Fibroblast of upper back skin (primary cell): ENCODE measurements around the gene PIEZO2.
A peak's percentile ranks its signal among the peaks of the same experiment; 100 is the strongest.

Experiments
- DNase-seq: peaks from one replicate; pipeline ENCODE4 v3.0.0-alpha.2; 2013

PIEZO2 gene

DNA sequence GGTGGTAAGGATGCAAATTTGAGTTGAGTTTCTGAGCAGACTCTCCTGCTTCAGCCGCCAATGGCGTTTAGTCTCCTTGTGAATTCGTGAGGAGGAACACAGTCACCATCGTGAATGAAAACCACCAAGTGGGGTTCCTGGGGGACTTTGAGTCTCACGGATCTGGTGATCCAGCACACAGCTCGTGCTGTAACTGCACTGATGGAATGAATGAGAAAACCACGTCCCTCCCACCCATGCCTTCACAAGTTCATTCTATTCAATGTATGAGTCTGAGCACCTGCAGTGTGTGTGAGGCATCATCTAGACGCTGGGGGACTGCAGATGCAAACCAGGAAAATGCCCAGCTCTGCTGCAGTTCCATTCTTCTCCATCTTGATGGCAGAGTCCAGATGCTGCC is 127.9 kb downstream of the PIEZO2 start:
- no peak for DNase-seq

DNA sequence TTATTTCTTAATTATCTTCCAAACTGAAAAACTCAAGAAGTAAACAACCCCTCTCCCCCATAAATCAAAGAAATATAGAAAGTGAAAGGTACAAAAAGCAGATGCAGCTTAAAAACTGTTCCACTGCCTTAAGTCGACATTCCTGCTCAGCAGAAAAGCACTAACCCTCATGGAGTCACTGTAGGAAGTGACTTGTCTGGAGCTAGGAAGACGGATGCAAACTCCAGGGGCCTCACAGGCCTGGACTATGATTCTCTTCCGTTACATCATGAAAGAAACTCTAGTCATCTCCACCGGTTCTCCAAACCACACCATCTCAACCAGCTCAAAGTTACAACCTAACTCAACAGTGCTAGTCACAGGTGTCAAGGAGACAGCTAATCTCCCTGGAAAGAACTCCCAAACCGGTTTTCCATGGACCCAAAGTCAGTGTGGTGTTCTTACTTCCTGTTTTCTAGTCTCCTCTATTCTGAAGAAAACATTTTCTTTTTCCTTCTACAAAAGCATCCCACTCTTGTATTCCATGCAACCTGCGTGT is 128.4 kb downstream of the PIEZO2 start:
- DNase-seq = no peak

GRCh38 chr18:11020161-11020853 is 129.1 kb downstream of the PIEZO2 start:
- DNase-seq = no peak

DNA sequence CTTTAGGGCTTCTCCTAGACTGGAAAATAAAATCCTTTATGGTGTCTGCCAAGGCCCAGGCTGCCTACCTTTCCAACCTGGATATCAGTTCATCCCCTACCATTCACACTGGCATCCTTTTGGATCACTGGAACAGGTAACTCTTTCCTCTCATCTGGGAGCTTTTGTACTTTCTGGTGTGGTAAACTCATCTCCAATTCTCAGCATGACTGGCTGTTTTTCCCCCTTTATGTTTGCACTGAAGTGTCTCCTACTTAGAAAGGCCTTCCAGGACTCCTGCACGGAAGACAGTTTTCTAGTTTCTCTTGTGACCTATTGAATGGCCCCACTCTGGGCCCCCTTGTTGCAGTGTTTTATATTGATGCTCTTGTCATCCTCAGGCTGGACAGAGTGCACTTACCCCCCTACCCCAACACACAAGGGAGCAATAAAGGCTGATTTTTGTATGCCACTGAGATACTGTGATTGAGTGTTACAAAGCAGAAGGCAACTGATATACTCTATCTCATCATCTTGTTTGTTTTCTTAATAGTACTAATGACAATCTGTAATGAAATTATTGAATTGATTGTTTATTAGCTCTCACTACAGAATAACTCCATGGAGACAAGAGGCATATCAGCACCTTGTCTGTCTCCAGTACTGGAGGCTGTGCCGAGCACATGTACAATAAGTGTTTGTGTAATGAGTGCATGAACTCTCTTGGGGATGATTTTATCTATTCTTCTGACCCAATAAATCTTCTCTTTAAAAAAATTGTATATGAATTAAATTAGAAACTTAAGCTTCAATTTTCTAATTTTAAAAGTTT is 129.9 kb downstream of the PIEZO2 start:
- DNase-seq = no peak

- DNase-seq = no peak
Measured at GRCh38 chr18:11009869-11010268, 139.5 kb downstream of the PIEZO2 start.

DNA sequence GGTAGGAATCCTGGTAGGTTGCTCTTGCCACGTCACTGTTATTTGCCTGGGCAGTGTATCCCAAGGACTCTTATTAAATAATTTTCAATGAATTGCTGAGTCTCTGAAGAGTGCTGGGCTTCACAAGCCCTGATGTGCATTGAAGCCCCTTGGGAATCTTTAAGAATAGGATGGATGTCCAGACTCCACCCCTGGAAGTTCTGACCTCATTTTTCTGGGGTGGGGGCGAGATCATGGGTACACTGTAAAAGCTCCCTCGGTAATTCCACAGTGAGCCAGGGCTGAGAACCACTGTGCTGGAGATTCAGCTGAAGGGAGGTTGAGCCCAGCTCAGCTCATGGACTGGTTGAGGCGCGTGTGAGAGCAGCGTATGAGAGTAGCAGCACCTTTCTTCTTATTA is 140.2 kb downstream of the PIEZO2 start:
- no peak for DNase-seq

DNA sequence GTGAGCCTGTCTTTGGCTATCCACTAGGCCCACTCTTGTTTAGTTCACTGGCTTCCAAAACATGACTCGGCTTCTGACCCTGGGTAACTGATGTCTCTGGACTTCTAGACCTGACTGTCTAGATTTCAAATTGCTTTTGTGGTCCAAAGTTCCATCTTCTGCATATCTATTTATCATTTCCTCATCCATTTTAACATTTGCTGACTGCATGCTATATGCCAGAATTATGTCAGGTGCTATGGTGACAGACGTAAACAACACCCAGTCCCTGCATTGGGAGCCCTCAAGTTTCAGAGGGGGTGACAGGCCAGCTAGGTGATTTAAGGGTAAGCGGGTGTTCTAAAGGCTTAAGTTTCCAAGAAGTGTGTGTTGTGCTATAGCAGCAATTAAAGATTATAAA is 140.9 kb downstream of the PIEZO2 start:
- DNase-seq = no peak

GRCh38 chr18:11005528-11005927 is 143.8 kb downstream of the PIEZO2 start:
- DNase-seq = peak; percentile 19

DNA sequence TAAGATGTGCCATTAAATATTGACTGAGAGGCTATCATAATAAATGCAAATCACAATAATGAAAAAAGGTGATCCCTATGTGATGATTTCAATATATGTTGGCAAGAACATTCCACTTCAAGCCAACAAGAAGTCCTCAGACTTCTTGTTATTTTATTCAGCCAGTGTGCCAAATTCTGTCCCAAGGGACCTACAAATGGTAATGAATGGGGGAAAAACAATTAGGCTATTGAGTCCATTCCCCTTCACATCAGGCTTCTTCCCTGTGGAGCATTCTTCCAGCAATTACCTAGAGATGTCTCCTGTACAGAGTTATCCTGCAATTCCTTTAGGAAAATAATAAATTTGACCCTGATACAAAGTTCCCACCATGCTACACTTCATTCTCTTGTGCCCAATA is 144.4 kb downstream of the PIEZO2 start:
- DNase-seq = peak; percentile 4

GRCh38 chr18:11004294-11004693 is 145.1 kb downstream of the PIEZO2 start:
- DNase-seq = no peak

- no peak for DNase-seq
Measured at GRCh38 chr18:11002796-11003195, 146.6 kb downstream of the PIEZO2 start.

- no peak for DNase-seq
Measured at GRCh38 chr18:11002277-11002676, 147.1 kb downstream of the PIEZO2 start.

DNA sequence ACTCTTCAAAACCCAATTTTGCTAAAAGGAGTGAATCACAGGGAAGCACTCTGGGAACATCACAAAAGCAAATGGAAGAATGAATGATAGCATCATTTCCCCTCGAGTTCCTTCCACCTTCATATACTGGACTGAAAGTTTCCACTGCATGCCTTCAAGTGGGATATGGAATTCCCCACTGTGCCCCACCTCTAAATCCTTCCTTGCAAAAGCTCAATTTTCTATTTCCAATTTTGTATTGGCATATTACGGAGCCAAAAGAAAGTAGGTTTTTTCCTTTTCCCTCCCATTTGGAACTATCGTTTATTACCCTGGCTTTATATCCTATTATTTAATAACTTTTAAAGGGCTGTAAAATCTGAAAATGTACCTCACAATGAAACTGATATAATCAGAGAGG is 149.3 kb downstream of the PIEZO2 start:
- DNase-seq = no peak

- DNase-seq = no peak
Measured at GRCh38 chr18:10997885-10998284, 151.5 kb downstream of the PIEZO2 start.

GRCh38 chr18:10995550-10995949 is 153.8 kb downstream of the PIEZO2 start:
- DNase-seq = no peak

DNA sequence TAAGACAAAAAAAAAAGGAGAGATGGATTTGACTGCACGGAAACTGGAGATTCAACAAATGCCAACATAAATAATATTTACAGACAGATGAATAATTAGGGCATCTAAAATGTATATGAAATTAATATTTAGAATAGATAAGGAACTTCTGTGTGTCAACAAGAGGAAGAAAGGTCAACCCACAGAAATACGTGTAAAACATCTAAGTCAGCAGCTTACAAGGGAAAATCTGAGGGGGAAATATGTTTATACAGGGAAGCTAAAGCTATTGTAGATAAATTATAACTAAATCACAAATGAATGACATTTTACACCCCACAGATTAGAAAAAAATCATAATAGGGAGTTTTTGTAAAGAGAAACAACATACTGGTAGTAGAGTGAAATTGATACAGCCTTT is 159.9 kb downstream of the PIEZO2 start:
- no peak for DNase-seq

- DNase-seq = no peak
Measured at GRCh38 chr18:10985689-10986088, 163.7 kb downstream of the PIEZO2 start.

DNA sequence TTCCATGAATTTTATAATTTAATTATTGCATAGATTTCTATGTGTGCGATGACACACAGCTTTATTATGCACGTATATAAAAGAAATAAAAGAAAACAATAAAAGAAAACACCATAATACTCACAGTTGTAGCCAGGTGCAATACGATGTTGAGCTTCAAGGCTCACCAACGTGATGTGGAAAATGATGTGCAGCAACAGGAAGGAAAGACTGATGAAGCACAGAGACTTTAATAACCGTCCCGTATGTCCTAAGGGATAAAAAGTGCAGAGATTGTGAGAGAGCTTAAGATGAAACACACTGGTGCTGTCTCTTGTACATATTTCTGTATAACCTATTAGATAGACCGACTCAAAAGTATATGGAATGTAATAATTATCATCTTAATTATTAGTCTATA is 170.0 kb downstream of the PIEZO2 start:
- DNase-seq = no peak

DNA sequence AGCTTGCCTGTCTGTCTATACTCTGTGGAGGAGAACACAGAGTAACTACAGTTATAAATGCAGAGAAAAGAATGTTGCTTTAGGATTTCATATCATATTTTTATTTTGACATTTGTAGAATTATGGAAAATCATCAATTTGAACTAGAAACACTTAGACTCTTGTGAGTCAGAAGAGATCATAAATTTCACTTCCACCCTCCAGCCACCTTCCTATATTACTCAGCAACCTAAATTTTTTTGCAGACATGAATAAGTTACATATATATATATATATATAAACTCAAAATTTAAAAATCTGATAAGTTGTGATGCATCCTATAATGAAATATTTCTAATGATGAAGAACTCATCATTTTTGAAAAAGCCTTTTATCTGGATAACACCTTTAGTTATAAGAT is 172.3 kb downstream of the PIEZO2 start:
- DNase-seq = no peak

DNA sequence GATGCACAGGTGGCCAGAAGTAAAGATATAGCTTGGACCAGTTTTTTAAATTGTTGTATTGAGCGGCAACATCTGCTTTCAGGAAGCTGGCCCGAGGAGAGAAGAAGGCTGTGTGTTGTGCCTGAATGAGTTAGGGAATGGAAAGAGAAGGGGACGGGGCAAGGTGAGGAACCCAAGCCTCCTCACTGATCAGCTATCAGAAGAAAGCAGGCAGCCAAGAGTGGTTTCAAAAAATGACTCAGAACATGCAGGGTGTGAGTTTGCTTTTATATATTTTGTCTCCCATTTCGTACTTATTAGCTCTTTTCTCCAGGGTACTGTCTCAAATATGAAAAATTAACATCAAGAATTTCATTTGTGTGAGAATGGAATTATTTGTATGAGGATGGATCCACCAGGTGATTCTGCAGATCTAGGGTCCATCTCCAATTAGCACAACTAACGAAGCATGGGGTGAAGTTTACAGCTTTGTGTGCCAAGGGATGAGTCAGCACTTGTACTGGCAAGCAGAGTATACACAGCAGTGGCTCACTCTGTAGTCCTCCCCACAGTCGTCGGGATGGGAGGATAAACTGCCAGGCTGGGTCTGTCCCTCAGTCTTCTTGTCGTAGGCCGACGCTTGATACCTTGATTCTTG is 175.7 kb downstream of the PIEZO2 start:
- no peak for DNase-seq

DNA sequence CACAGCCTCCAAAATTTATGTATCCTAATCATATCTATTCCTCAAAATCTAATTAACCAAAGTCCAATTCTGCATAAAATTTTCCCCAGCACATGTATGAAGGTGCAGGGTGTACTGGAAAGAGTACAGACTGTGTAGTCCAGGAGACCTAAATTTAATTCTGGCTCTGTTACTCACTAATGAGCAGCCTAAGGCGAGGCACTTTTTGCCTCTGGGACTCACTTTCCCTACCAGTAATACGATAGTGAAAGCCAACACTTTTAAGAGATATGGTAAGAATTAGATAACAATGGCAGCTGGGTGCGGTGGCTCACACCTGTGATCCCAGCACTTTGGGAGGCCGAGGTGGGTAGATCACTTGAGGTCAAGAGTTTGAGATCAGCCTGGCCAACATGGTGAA is 177.7 kb downstream of the PIEZO2 start:
- DNase-seq = no peak

DNA sequence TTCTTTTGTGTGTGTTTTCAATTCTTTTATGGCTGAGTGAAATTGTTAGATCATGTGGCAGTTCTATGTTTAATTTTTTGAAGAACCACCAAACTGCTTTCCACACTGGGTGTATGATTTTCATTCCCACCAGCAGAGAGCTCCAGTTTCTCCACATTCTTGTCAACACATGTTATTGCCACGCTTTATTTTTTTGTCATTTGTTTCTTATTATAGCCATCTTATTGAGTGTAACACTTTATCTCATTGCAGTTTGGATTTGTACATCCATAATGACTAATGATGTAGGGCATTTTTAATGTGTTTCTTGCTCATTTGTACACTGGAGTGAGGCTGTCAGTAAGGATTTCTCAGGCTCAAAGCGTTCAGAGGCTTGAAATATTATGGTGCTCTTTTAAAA is 184.2 kb downstream of the PIEZO2 start:
- DNase-seq = peak; percentile 27

DNA sequence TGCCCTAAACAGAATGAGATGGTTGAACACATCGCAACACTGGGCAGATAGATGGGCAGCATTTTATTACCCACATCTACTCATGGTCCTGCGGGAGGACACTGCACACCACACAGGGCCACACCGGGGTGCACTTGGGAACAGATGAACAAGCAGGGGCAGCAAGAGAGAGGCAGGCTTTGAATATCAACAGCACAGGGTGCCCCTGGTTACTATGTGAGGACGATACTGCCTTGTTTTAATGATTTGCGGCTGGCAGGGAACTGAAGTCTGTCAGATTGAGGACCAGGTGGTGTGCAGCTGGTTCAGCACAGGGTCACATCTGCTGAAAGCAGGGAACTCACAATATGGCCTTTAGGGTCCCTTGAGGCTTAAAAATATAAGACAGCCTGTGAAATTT is 195.7 kb downstream of the PIEZO2 start:
- DNase-seq = no peak
